RWPE2 (cell line): ENCODE measurements around the gene ZNF350.
"Not testable (repeated sequence)": the region's sequence is repeated elsewhere in the genome, so short reads cannot be mapped to it uniquely, and the experiment has no call there.

ENCODE experiments used
- ATAC-seq: fragments of 200-7000 bp; cut with Tn5 transposase; 3 replicates; pipeline ENCODE4 v1.9.1; 2021; ENCODE audit warnings: low read depth
- DNase-seq: peaks from one replicate; pipeline ENCODE4 v3.0.0-alpha.2; 2020; ENCODE audit warnings: low spot score
- H3K27ac ChIP-seq: fragments of 450-650 bp; 2 replicates; pipeline ENCODE4 v1.5.1; 2017; ENCODE audit warnings: mild to moderate bottlenecking; ENCODE audit not compliant: poor library complexity, severe bottlenecking
- H3K27me3 ChIP-seq: fragments of 250-450 bp; sonication (Bioruptor Pico); 2 replicates; pipeline ENCODE4 v1.5.1; 2021; ENCODE audit warnings: mild to moderate bottlenecking, moderate library complexity; ENCODE audit not compliant: insufficient read depth, poor library complexity, severe bottlenecking
- H3K36me3 ChIP-seq: fragments of 250-450 bp; sonication (Bioruptor Pico); 2 replicates; pipeline ENCODE4 v1.5.1; 2020; ENCODE audit warnings: low read depth, mild to moderate bottlenecking, moderate library complexity
- H3K4me1 ChIP-seq: fragments of 250-450 bp; sonication (Bioruptor Pico); 2 replicates; pipeline ENCODE4 v1.5.1; 2021; ENCODE audit warnings: mild to moderate bottlenecking, moderate library complexity; ENCODE audit not compliant: insufficient read depth, poor library complexity, severe bottlenecking
- H3K4me3 ChIP-seq: fragments of 250-450 bp; sonication (Bioruptor Pico); 2 replicates; pipeline ENCODE4 v1.5.1; 2021; ENCODE audit warnings: mild to moderate bottlenecking, moderate library complexity; ENCODE audit not compliant: severe bottlenecking
- H3K9me3 ChIP-seq: fragments of 250-450 bp; sonication (Bioruptor Pico); 2 replicates; pipeline ENCODE4 v1.5.1; 2021; ENCODE audit warnings: mild to moderate bottlenecking, moderate library complexity; ENCODE audit not compliant: severe bottlenecking
- TF ChIP-seq, protein P1 (sequence below): fragments of 450-650 bp; IDR thresholded peaks from one replicate; pipeline ENCODE4 v1.5.1; 2017; ENCODE audit warnings: mild to moderate bottlenecking, moderate library complexity; ENCODE audit not compliant: poor library complexity, severe bottlenecking

Gene ZNF350

DNA sequence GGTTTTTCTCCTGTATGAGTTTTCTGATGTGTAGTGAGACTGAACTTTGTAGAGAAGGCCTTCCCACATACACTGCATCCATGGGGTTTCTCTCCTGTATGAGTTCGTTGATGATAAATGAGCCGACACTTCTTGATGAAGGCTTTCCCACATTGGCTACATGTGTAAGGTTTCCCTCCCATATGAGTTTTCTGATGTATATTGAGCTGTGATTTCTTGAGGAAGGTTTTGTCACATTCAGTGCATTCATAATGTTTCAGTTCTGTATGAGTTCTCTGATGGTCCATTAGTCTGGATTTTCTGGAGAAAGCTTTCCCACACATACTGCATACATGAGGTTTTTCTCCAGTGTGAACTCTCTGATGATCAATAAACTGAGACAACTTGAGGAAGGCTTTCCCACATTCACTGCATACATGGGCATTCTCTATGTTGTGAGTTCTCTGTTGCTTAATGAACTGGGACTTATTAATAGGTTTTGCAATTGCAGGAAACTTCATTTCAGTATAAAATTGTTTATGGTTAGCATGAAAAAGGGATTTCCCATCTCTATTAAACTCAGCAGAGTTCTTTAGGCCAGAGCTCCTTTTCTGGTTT lies 7.5 kb upstream of the ZNF350 start:
- ATAC-seq (no peak), DNase-seq (no peak)
- TF ChIP-seq, protein P1, sequence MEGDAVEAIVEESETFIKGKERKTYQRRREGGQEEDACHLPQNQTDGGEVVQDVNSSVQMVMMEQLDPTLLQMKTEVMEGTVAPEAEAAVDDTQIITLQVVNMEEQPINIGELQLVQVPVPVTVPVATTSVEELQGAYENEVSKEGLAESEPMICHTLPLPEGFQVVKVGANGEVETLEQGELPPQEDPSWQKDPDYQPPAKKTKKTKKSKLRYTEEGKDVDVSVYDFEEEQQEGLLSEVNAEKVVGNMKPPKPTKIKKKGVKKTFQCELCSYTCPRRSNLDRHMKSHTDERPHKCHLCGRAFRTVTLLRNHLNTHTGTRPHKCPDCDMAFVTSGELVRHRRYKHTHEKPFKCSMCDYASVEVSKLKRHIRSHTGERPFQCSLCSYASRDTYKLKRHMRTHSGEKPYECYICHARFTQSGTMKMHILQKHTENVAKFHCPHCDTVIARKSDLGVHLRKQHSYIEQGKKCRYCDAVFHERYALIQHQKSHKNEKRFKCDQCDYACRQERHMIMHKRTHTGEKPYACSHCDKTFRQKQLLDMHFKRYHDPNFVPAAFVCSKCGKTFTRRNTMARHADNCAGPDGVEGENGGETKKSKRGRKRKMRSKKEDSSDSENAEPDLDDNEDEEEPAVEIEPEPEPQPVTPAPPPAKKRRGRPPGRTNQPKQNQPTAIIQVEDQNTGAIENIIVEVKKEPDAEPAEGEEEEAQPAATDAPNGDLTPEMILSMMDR, result no peak
- Histone ChIP-seq H3K36me3 (peaks cover 39% of the 10 kb centered on the region), H3K4me1 (no peaks in the 10 kb centered on the region), H3K27ac (no peak overlapping the region), H3K9me3 (peaks cover 40% of the 10 kb centered on the region), H3K4me3 (no peak overlapping the region), H3K27me3 (no peaks in the 10 kb centered on the region)

GRCh38 chr19:51993422-51993821 lies 6.8 kb upstream of the ZNF350 start:
- peaks cover 41% of the 10 kb centered on the region for H3K9me3 ChIP-seq
- H3K27ac ChIP-seq, result no peak overlapping the region

GRCh38 chr19:51983361-51983760 lies 3.3 kb downstream of the ZNF350 start:
- ATAC-seq, result no peak
- Histone ChIP-seq H3K4me1 (no peaks in the 10 kb centered on the region), H3K36me3 (peaks cover 5% of the 10 kb centered on the region; the same call in 1 of the 2 replicates), H3K27ac (no peak overlapping the region), H3K27me3 (no peaks in the 10 kb centered on the region), H3K9me3 (peaks cover 9% of the 10 kb centered on the region), H3K4me3 (no peak overlapping the region)
- TF ChIP-seq, protein P1, result no peak
- no peak for DNase-seq

More at GRCh38 chr19:51993422-51993821, 6.8 kb upstream of the ZNF350 start:
- TF ChIP-seq, protein P1, result no peak
- Histone ChIP-seq H3K27me3 (no peaks in the 10 kb centered on the region), H3K36me3 (peaks cover 34% of the 10 kb centered on the region), H3K4me1 (no peaks in the 10 kb centered on the region), H3K4me3 (no peak overlapping the region)
- no peak for ATAC-seq
- DNase-seq, result no peak

DNA sequence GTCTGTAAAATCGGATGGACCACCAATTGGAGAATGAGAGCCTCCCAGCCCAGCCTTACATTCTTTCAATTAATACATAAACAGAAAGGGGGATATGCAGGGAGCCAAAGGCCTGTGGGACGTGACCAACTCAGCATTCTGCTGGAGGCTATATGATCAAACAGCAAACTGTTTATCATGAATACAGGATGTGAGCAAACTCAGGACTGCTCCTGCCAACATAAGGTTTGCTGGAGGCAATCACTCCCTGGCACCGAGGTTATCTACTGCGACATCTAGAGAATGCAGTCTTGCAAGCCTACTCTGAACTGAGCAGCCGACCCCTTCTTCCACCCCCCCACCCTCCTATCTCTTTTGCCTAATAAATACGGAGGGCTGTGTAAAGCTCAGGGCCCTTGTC lies 5.7 kb downstream of the ZNF350 start:
- not testable (repeated sequence) for ATAC-seq, H3K27me3 ChIP-seq, H3K4me1 ChIP-seq, H3K4me3 ChIP-seq, DNase-seq, H3K36me3 ChIP-seq, H3K27ac ChIP-seq, H3K9me3 ChIP-seq

GRCh38 chr19:51980116-51980736 lies 6.4 kb downstream of the ZNF350 start:
- Histone ChIP-seq H3K36me3 (peaks cover 5% of the 10 kb centered on the region; the same call in 1 of the 2 replicates), H3K9me3 (peaks cover 4% of the 10 kb centered on the region), H3K27ac (no peak overlapping the region), H3K4me3 (no peak overlapping the region), H3K27me3 (no peaks in the 10 kb centered on the region), H3K4me1 (no peaks in the 10 kb centered on the region)
- no peak for DNase-seq
- ATAC-seq, result no peak
- TF ChIP-seq, protein P1, result no peak
